IPS-18c (cell line): ENCODE data around the gene COPS2.

Experiments
- H3K4me3 ChIP-seq: 2 replicates; pipeline ENCODE4 v1.7.0; 2013; ENCODE audit warnings: low read depth, mild to moderate bottlenecking, low read length, moderate library complexity; ENCODE audit not compliant: insufficient read depth
- H3K9me3 ChIP-seq: one replicate; pipeline ENCODE4 v1.6.1; 2013; ENCODE audit warnings: mild to moderate bottlenecking, low read length, moderate library complexity; ENCODE audit not compliant: control insufficient read depth, insufficient read depth

The COPS2 gene

GRCh38 chr15:49131403-49131802, 24.0 kb downstream of the COPS2 start:
- no peaks in the 10 kb centered on the region for H3K9me3 ChIP-seq
- no peak overlapping the region for H3K4me3 ChIP-seq

- Histone ChIP-seq H3K4me3 (no peak overlapping the region), H3K9me3 (no peaks in the 10 kb centered on the region)
Measured at GRCh38 chr15:49124371-49124770, 31.0 kb downstream of the COPS2 start.

- Histone ChIP-seq H3K9me3 (no peaks in the 10 kb centered on the region), H3K4me3 (no peak overlapping the region)
Measured at GRCh38 chr15:49122541-49123062, 32.8 kb downstream of the COPS2 start.

- Histone ChIP-seq H3K9me3 (no peaks in the 10 kb centered on the region), H3K4me3 (no peak overlapping the region)
Measured at GRCh38 chr15:49121901-49122300, 33.5 kb downstream of the COPS2 start.

GRCh38 chr15:49120832-49121231, 34.6 kb downstream of the COPS2 start:
- no peaks in the 10 kb centered on the region for H3K9me3 ChIP-seq
- H3K4me3 ChIP-seq, result no peak overlapping the region

- no peak overlapping the region for H3K4me3 ChIP-seq
- no peaks in the 10 kb centered on the region for H3K9me3 ChIP-seq
Measured at GRCh38 chr15:49116108-49116857, 39.1 kb downstream of the COPS2 start.

GRCh38 chr15:49115062-49115461, 40.3 kb downstream of the COPS2 start:
- Histone ChIP-seq H3K4me3 (no peak overlapping the region), H3K9me3 (no peaks in the 10 kb centered on the region)

- H3K9me3 ChIP-seq, result no peaks in the 10 kb centered on the region
- no peak overlapping the region for H3K4me3 ChIP-seq
Measured at GRCh38 chr15:49110158-49110944, 45.0 kb downstream of the COPS2 start.

GRCh38 chr15:49103002-49103401, 52.4 kb downstream of the COPS2 start:
- no peaks in the 10 kb centered on the region for H3K9me3 ChIP-seq
- no peak overlapping the region for H3K4me3 ChIP-seq

GRCh38 chr15:49101536-49101935, 53.9 kb downstream of the COPS2 start:
- Histone ChIP-seq H3K4me3 (no peak overlapping the region), H3K9me3 (no peaks in the 10 kb centered on the region)

- H3K4me3 ChIP-seq, result no peak overlapping the region
- H3K9me3 ChIP-seq, result no peaks in the 10 kb centered on the region
Measured at GRCh38 chr15:49096090-49096750, 59.2 kb downstream of the COPS2 start.

- Histone ChIP-seq H3K9me3 (no peaks in the 10 kb centered on the region), H3K4me3 (no peak overlapping the region)
Measured at GRCh38 chr15:49094923-49095322, 60.5 kb downstream of the COPS2 start.

- Histone ChIP-seq H3K9me3 (no peaks in the 10 kb centered on the region), H3K4me3 (no peak overlapping the region)
Measured at GRCh38 chr15:49093252-49094105, 61.9 kb downstream of the COPS2 start.

GRCh38 chr15:49088996-49089395, 66.4 kb downstream of the COPS2 start:
- Histone ChIP-seq H3K9me3 (no peaks in the 10 kb centered on the region), H3K4me3 (no peak overlapping the region)

GRCh38 chr15:49085696-49086459, 69.5 kb downstream of the COPS2 start:
- Histone ChIP-seq H3K9me3 (no peaks in the 10 kb centered on the region), H3K4me3 (no peak overlapping the region)

GRCh38 chr15:49084285-49084570, 71.2 kb downstream of the COPS2 start:
- H3K9me3 ChIP-seq, result no peaks in the 10 kb centered on the region
- no peak overlapping the region for H3K4me3 ChIP-seq
